Measurements from ENCODE around the gene ASPDH. TPM values are rescaled to one million over a fixed set of nuclear protein-coding genes. Genes with fewer than 3 reads are reported as not detected.

Gene ASPDH
- polyA plus RNA-seq, 4 donors, result 0.27 to 20.0 (median 11.5) TPM

GRCh38 chr19:50514346-50515167 is 844 bp upstream of the ASPDH start:
- Histone ChIP-seq H3K4me1 (ENCODE audit: control insufficient read depth in 3 of 3, insufficient read depth in 2 of 3, low read depth in 1 of 3, low read length in 2 of 3) (peaks cover 1 to 13% (median 2%) of the 10 kb centered on the region in 3 donors), H3K4me3 (ENCODE audit: low read depth in 1 of 3, low read length in 3 of 3) (no peak overlapping the region), H3K27ac (ENCODE audit: low read depth in 1 of 3, low read length in 2 of 3) (no peak overlapping the region), H3K36me3 (ENCODE audit: control insufficient read depth in 3 of 3, insufficient read depth in 2 of 3, low read depth in 1 of 3, low read length in 3 of 3) (peaks cover 0 to 3% (median 0%) of the 10 kb centered on the region in 3 donors), H3K9me3 (ENCODE audit: control insufficient read depth in 2 of 2, insufficient read depth in 1 of 2, low read depth in 1 of 2, low read length in 1 of 2) (no peaks in the 10 kb centered on the region), H3K27me3 (ENCODE audit: control insufficient read depth in 3 of 3, insufficient read depth in 3 of 3, low read length in 3 of 3) (peaks cover 0 to 4% (median 0%) of the 10 kb centered on the region in 3 donors)
- 31 to 58% (median 36%) methylated on average over 34 to 38 of the region's 38 CpGs for WGBS, 3 donors
- FAIRE-seq (no peak), DNase-seq (no peak)

- DNase-seq (no peak), FAIRE-seq (no peak)
- WGBS, 3 donors, result 42 to 67% (median 46%) methylated on average over 12 of the region's 12 CpGs
- Histone ChIP-seq H3K27me3 (ENCODE audit: control insufficient read depth in 3 of 3, insufficient read depth in 3 of 3, low read length in 3 of 3) (peaks cover 0 to 4% (median 0%) of the 10 kb centered on the region in 3 donors), H3K27ac (ENCODE audit: low read depth in 1 of 3, low read length in 2 of 3) (no peak overlapping the region), H3K9me3 (ENCODE audit: control insufficient read depth in 2 of 2, insufficient read depth in 1 of 2, low read depth in 1 of 2, low read length in 1 of 2) (no peaks in the 10 kb centered on the region), H3K36me3 (ENCODE audit: control insufficient read depth in 3 of 3, insufficient read depth in 2 of 3, low read depth in 1 of 3, low read length in 3 of 3) (no peaks in the 10 kb centered on the region), H3K4me3 (ENCODE audit: low read depth in 1 of 3, low read length in 3 of 3) (peak overlapping the region in 1 of 3 donors; percentile 14), H3K4me1 (ENCODE audit: control insufficient read depth in 3 of 3, insufficient read depth in 2 of 3, low read depth in 1 of 3, low read length in 2 of 3) (peaks cover 1 to 13% (median 2%) of the 10 kb centered on the region in 3 donors)
Measured at GRCh38 chr19:50512999-50513745, 541 bp downstream of the ASPDH start.

GRCh38 chr19:50512112-50512998 is 1.4 kb downstream of the ASPDH start:
- no peak for DNase-seq
- H3K36me3 ChIP-seq (ENCODE audit: control insufficient read depth in 3 of 3, insufficient read depth in 2 of 3, low read depth in 1 of 3, low read length in 3 of 3), result no peaks in the 10 kb centered on the region
- peaks cover 1 to 13% (median 2%) of the 10 kb centered on the region in 3 donors for H3K4me1 ChIP-seq (ENCODE audit: control insufficient read depth in 3 of 3, insufficient read depth in 2 of 3, low read depth in 1 of 3, low read length in 2 of 3)
- peaks cover 0 to 4% (median 0%) of the 10 kb centered on the region in 3 donors for H3K27me3 ChIP-seq (ENCODE audit: control insufficient read depth in 3 of 3, insufficient read depth in 3 of 3, low read length in 3 of 3)
- 80 to 88% (median 84%) methylated on average over 30 to 36 of the region's 36 CpGs for WGBS, 3 donors
- H3K4me3 ChIP-seq (ENCODE audit: low read depth in 1 of 3, low read length in 3 of 3), result peak overlapping the region in 1 of 3 donors; percentile 58
- no peak for FAIRE-seq
- no peak overlapping the region for H3K27ac ChIP-seq (ENCODE audit: low read depth in 1 of 3, low read length in 2 of 3)
- H3K9me3 ChIP-seq (ENCODE audit: control insufficient read depth in 2 of 2, insufficient read depth in 1 of 2, low read depth in 1 of 2, low read length in 1 of 2), result no peaks in the 10 kb centered on the region

- Histone ChIP-seq H3K4me1 (ENCODE audit: control insufficient read depth in 3 of 3, insufficient read depth in 2 of 3, low read depth in 1 of 3, low read length in 2 of 3) (peaks cover 1 to 13% (median 2%) of the 10 kb centered on the region in 3 donors), H3K27me3 (ENCODE audit: control insufficient read depth in 3 of 3, insufficient read depth in 3 of 3, low read length in 3 of 3) (no peaks in the 10 kb centered on the region), H3K36me3 (ENCODE audit: control insufficient read depth in 3 of 3, insufficient read depth in 2 of 3, low read depth in 1 of 3, low read length in 3 of 3) (peaks cover 0 to 1% (median 0%) of the 10 kb centered on the region in 3 donors), H3K9me3 (ENCODE audit: control insufficient read depth in 2 of 2, insufficient read depth in 1 of 2, low read depth in 1 of 2, low read length in 1 of 2) (no peaks in the 10 kb centered on the region), H3K4me3 (ENCODE audit: low read depth in 1 of 3, low read length in 3 of 3) (peak within 1 kb of the TSS; percentile 58 to 82 (median 60)), H3K27ac (ENCODE audit: low read depth in 1 of 3, low read length in 2 of 3) (peak within 1 kb of the TSS; percentile 69 to 86 (median 70))
- DNase-seq (peak; percentile 99), FAIRE-seq (no peak)
- WGBS, 3 donors, result 1% methylated on average over 69 of the region's 69 CpGs
Measured at GRCh38 chr19:50511069-50511822, 2.5 kb downstream of the ASPDH start, which contains the start of gene JOSD2. TSS of gene JOSD2 (minus strand) at chr19:50511191. CDS start at chr19:50510431, 760 bp downstream.

GRCh38 chr19:50510700-50511068 is 3.0 kb downstream of the ASPDH start:
- H3K9me3 ChIP-seq (ENCODE audit: control insufficient read depth in 2 of 2, insufficient read depth in 1 of 2, low read depth in 1 of 2, low read length in 1 of 2), result no peaks in the 10 kb centered on the region
- H3K27ac ChIP-seq (ENCODE audit: low read depth in 1 of 3, low read length in 2 of 3), result peak overlapping the region; percentile 56 to 86 (median 70)
- H3K4me3 ChIP-seq (ENCODE audit: low read depth in 1 of 3, low read length in 3 of 3), result peak overlapping the region; percentile 58 to 82 (median 60)
- H3K4me1 ChIP-seq (ENCODE audit: control insufficient read depth in 3 of 3, insufficient read depth in 2 of 3, low read depth in 1 of 3, low read length in 2 of 3), result peaks cover 1 to 13% (median 2%) of the 10 kb centered on the region in 3 donors
- DNase-seq, result no peak
- H3K36me3 ChIP-seq (ENCODE audit: control insufficient read depth in 3 of 3, insufficient read depth in 2 of 3, low read depth in 1 of 3, low read length in 3 of 3), result peaks cover 0 to 5% (median 2%) of the 10 kb centered on the region in 3 donors
- no peaks in the 10 kb centered on the region for H3K27me3 ChIP-seq (ENCODE audit: control insufficient read depth in 3 of 3, insufficient read depth in 3 of 3, low read length in 3 of 3)
- no peak for FAIRE-seq
- WGBS, 3 donors, result 5 to 6% (median 6%) methylated on average over 10 of the region's 10 CpGs

- H3K36me3 ChIP-seq (ENCODE audit: control insufficient read depth in 3 of 3, insufficient read depth in 2 of 3, low read depth in 1 of 3, low read length in 3 of 3), result peaks cover 0 to 5% (median 2%) of the 10 kb centered on the region in 3 donors
- 54 to 64% (median 58%) methylated on average over 21 to 26 of the region's 26 CpGs for WGBS, 3 donors
- no peaks in the 10 kb centered on the region for H3K9me3 ChIP-seq (ENCODE audit: control insufficient read depth in 2 of 2, insufficient read depth in 1 of 2, low read depth in 1 of 2, low read length in 1 of 2)
- no peak for DNase-seq
- peaks cover 1 to 13% (median 2%) of the 10 kb centered on the region in 3 donors for H3K4me1 ChIP-seq (ENCODE audit: control insufficient read depth in 3 of 3, insufficient read depth in 2 of 3, low read depth in 1 of 3, low read length in 2 of 3)
- FAIRE-seq, result no peak
- H3K27me3 ChIP-seq (ENCODE audit: control insufficient read depth in 3 of 3, insufficient read depth in 3 of 3, low read length in 3 of 3), result no peaks in the 10 kb centered on the region
- H3K27ac ChIP-seq (ENCODE audit: low read depth in 1 of 3, low read length in 2 of 3), result peak overlapping the region; percentile 56 to 86 (median 70)
- peak overlapping the region; percentile 58 to 82 (median 60) for H3K4me3 ChIP-seq (ENCODE audit: low read depth in 1 of 3, low read length in 3 of 3)
Measured at GRCh38 chr19:50510121-50510670, 3.5 kb downstream of the ASPDH start.

GRCh38 chr19:50509366-50509765 is 4.3 kb downstream of the ASPDH start:
- no peak overlapping the region for H3K27ac ChIP-seq (ENCODE audit: low read depth in 1 of 3, low read length in 2 of 3)
- H3K27me3 ChIP-seq (ENCODE audit: control insufficient read depth in 3 of 3, insufficient read depth in 3 of 3, low read length in 3 of 3), result no peaks in the 10 kb centered on the region
- WGBS, 3 donors, result 88 to 91% (median 89%) methylated on average over 11 of the region's 11 CpGs
- peaks cover 0 to 5% (median 2%) of the 10 kb centered on the region in 3 donors for H3K36me3 ChIP-seq (ENCODE audit: control insufficient read depth in 3 of 3, insufficient read depth in 2 of 3, low read depth in 1 of 3, low read length in 3 of 3)
- FAIRE-seq (no peak), DNase-seq (no peak)
- H3K4me1 ChIP-seq (ENCODE audit: control insufficient read depth in 3 of 3, insufficient read depth in 2 of 3, low read depth in 1 of 3, low read length in 2 of 3), result peaks cover 1 to 13% (median 2%) of the 10 kb centered on the region in 3 donors
- H3K4me3 ChIP-seq (ENCODE audit: low read depth in 1 of 3, low read length in 3 of 3), result no peak overlapping the region
- no peaks in the 10 kb centered on the region for H3K9me3 ChIP-seq (ENCODE audit: control insufficient read depth in 2 of 2, insufficient read depth in 1 of 2, low read depth in 1 of 2, low read length in 1 of 2)

Data from small intestine (tissue), 7 donors.